Transverse colon (tissue), 4 donors: ENCODE results near the gene ABCA12. TPM values are rescaled to one million over a fixed set of nuclear protein-coding genes. Genes with fewer than 3 reads are reported as not detected.

Experiments
- DNase-seq: peaks from one replicate; pipeline ENCODE4 v3.0.0-alpha.2; 2019
- H3K27ac ChIP-seq, 4 donors: fragments of 200-600 bp; sonication (generic); 2 replicates each; pipeline ENCODE4 v1.5.1; 2016 to 2018; ENCODE audit warnings: inconsistent platforms in 4 of 4
- H3K27me3 ChIP-seq: fragments of 200-600 bp; sonication (generic); 2 replicates; pipeline ENCODE4 v1.5.1; 2017; ENCODE audit warnings: inconsistent platforms
- H3K36me3 ChIP-seq, 4 donors: fragments of 200-600 bp; sonication (generic); 2 replicates each; pipeline ENCODE4 v1.5.1; 2017 to 2019; ENCODE audit warnings: inconsistent platforms in 4 of 4
- H3K4me1 ChIP-seq, 4 donors: fragments of 200-600 bp; sonication (generic); 2 replicates each; pipeline ENCODE4 v1.5.1; 2017 to 2020; ENCODE audit warnings: inconsistent platforms in 4 of 4
- H3K4me3 ChIP-seq, 4 donors: fragments of 200-600 bp; sonication (generic); 1 replicate in 1 of 4; 2 replicates in 3 of 4; pipeline versions ENCODE4 v1.5.1 to v1.6.1; 2017 to 2019; ENCODE audit warnings: inconsistent platforms in 4 of 4
- H3K9me3 ChIP-seq, 2 donors: fragments of 200-600 bp; sonication (generic); 2 replicates each; pipeline ENCODE4 v1.5.1; 2017 to 2019; ENCODE audit warnings: inconsistent platforms in 2 of 2
- CTCF ChIP-seq, 5 experiments: fragments of 200-600 bp in 3 of 5; fragments of 450-650 bp in 2 of 5; sonication (generic) in 3 of 5; IDR thresholded peaks; 1 replicate in 2 of 5; 2 replicates in 3 of 5; pipeline ENCODE4 v1.5.1; 2016 to 2017; ENCODE audit warnings: antibody characterized with exemption in 5 of 5, inconsistent platforms in 3 of 5, mild to moderate bottlenecking in 2 of 5, moderate library complexity in 1 of 5
- EP300 ChIP-seq: sonication (generic); formaldehyde crosslinking; IDR thresholded peaks from one replicate; pipeline ENCODE4 v1.6.1; 2017; ENCODE audit warnings: antibody characterized with exemption, low read depth
- POLR2A ChIP-seq: fragments of 450-650 bp; IDR thresholded peaks from one replicate; pipeline ENCODE4 v1.6.1; 2016; ENCODE audit warnings: antibody characterized with exemption, mild to moderate bottlenecking, moderate library complexity
- POLR2AphosphoS5 ChIP-seq, 3 donors: sonication (generic); formaldehyde crosslinking; IDR thresholded peaks; one replicate each; pipeline ENCODE4 v1.6.1; 2016; ENCODE audit warnings: antibody characterized with exemption in 3 of 3
- WGBS, 2 donors: methylation state at CpG; one replicate each; pipeline ENCODE4 v1.1.5; 2018; ENCODE audit warnings: low coverage in 1 of 2; 5-methylcytosine and 5-hydroxymethylcytosine counted together
- in situ Hi-C, 4 donors: fragments of 200-750 bp; cut with MboI; loops; one replicate each; pipeline versions ENCODE4 v1.15.0 to v1.15.1; 2017; ENCODE audit warnings: low sequenced_read_pairs in 3 of 4, low pct_ligation_motif_present in 1 of 4, low pct_unique_long_range_greater_than_20kb in 1 of 4
- intact Hi-C: fragments of 100-400 bp; cut with DNase I; formaldehyde crosslinking; loops from one replicate; pipeline ENCODE4 v1.15.1; 2023; ENCODE audit warnings: low total_unique reads
- total RNA-seq, 4 donors: library from RNA; depleted of rRNA; stranded (reverse); fragments of >200 nt; gene quantifications; one replicate each; pipeline ENCODE4 v1.1.0, GENCODE V29; 2016

Gene ABCA12
- total RNA-seq, 4 donors from 2014 or later = 0.14 to 0.16 TPM; not detected in 2

GRCh38 chr2:214889301-214889700 lies 249.1 kb downstream of the ABCA12 start:
- DNase-seq = no peak
- Histone ChIP-seq H3K4me1 (no peaks in the 10 kb centered on the region), H3K36me3 (no peaks in the 10 kb centered on the region), H3K4me3 (no peak overlapping the region), H3K27ac (no peak overlapping the region), H3K27me3 (no peaks in the 10 kb centered on the region), H3K9me3 (no peaks in the 10 kb centered on the region)
- in situ Hi-C loops = no loop called here
- TF ChIP-seq POLR2A (no peak), EP300 (no peak), CTCF (IDR thresholded peaks at IDR 0.05) (no peak), POLR2AphosphoS5 (IDR thresholded peaks at IDR 0.05) (no peak)
- 75 to 80% methylated on average over 2 of the region's 2 CpGs for WGBS, 2 donors
- intact Hi-C loops = no loop called here

DNA sequence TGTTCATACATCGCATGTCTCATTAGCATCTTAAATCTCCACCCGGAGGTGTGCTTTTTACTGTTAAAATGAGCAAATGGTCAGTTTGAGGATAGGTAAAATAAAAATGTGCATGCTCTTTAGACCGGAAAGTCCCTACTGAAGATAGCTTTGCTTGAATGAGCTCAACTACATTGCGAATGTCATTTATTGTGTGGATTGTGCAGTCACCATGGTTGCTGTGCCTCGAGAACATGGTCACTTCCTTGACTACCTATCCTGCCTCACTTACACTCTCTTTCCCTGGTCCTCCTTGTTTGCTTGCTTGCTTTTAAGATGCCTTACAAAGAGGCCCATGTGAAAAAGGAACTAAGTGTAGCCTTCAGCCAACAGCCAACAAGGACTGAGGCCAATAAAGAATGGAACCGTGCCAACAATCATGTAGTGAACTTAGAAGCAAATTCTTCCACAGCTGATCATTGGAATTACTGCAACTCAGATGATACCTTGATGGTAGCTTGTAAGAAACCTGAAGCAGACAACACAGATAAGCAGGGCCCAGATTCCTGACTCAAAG lies 256.7 kb downstream of the ABCA12 start:
- no peaks in the 10 kb centered on the region for H3K27me3 ChIP-seq
- in situ Hi-C loops = no loop called here

More for the DNA sequence above, 256.7 kb downstream of the ABCA12 start:
- Histone ChIP-seq H3K36me3 (no peaks in the 10 kb centered on the region), H3K9me3 (no peaks in the 10 kb centered on the region), H3K27ac (no peak overlapping the region), H3K4me3 (no peak overlapping the region), H3K4me1 (no peaks in the 10 kb centered on the region)
- intact Hi-C loops = no loop called here
- no peak for DNase-seq
- 78 to 89% methylated on average over 5 to 6 of the region's 6 CpGs for whole genome bisulfite sequencing, 2 donors
- TF ChIP-seq EP300 (no peak), CTCF (IDR thresholded peaks at IDR 0.05) (no peak), POLR2A (no peak), POLR2AphosphoS5 (IDR thresholded peaks at IDR 0.05) (no peak)

Other genes with a start within 250 kb of the ABCA12 start
- 10 to 100 TPM; 35.1 to 88.6 (median 60.7) TPM for gene ATIC, start 173.4 kb upstream of the ABCA12 start, total RNA-seq